DND-41 (cell line): ENCODE data around the gene ZBTB1.

Experiments used
- ATAC-seq: fragments of 200-7000 bp; cut with Tn5 transposase; 3 replicates; pipeline ENCODE4 v1.9.1; 2021; ENCODE audit warnings: low read depth; ENCODE audit not compliant: insufficient read depth
- DNase-seq: peaks from one replicate; pipeline ENCODE4 v3.0.0-alpha.2; 2020
- H2AFZ ChIP-seq: 2 replicates; pipeline ENCODE4 v1.6.0; 2012; ENCODE audit warnings: low read depth, low read length
- H3K27ac ChIP-seq: 2 replicates; pipeline ENCODE4 v1.5.1; 2012; ENCODE audit warnings: low read length, inconsistent platforms
- H3K27me3 ChIP-seq: fragments of 200-600 bp; sonication (generic); 2 replicates; pipeline ENCODE4 v1.6.0; 2012; ENCODE audit warnings: low read length, mild to moderate bottlenecking, inconsistent platforms; ENCODE audit not compliant: insufficient read depth, poor library complexity
- H3K36me3 ChIP-seq: 2 replicates; pipeline ENCODE4 v1.5.1; 2012; ENCODE audit warnings: low read length, inconsistent platforms; ENCODE audit not compliant: insufficient read depth
- H3K4me1 ChIP-seq: 2 replicates; pipeline ENCODE4 v1.5.1; 2012; ENCODE audit warnings: mild to moderate bottlenecking, low read length; ENCODE audit not compliant: insufficient read depth
- H3K4me2 ChIP-seq: 2 replicates; pipeline ENCODE4 v1.6.0; 2012; ENCODE audit warnings: mild to moderate bottlenecking, moderate library complexity, low read length, inconsistent platforms; ENCODE audit not compliant: insufficient read depth
- H3K4me3 ChIP-seq, 2 experiments: fragments of 200-600 bp in 1 of 2; shearing (Covaris generic) in 1 of 2; 2 replicates each; pipeline ENCODE4 v1.5.1; 2012 to 2016; ENCODE audit warnings: inconsistent platforms in 2 of 2, low read length in 2 of 2, mild to moderate bottlenecking in 2 of 2, low read depth in 1 of 2, moderate library complexity in 1 of 2
- H3K79me2 ChIP-seq: 2 replicates; pipeline ENCODE4 v1.6.0; 2012; ENCODE audit warnings: low read length, inconsistent platforms; ENCODE audit not compliant: insufficient read depth
- H3K9ac ChIP-seq: 2 replicates; pipeline ENCODE4 v1.6.0; 2012; ENCODE audit warnings: low read depth, mild to moderate bottlenecking, inconsistent platforms, low read length, moderate library complexity
- H3K9me3 ChIP-seq: 2 replicates; pipeline ENCODE4 v1.5.1; 2012; ENCODE audit warnings: low read length, moderate library complexity, mild to moderate bottlenecking, inconsistent platforms; ENCODE audit not compliant: insufficient read depth, severe bottlenecking
- H4K20me1 ChIP-seq: 2 replicates; pipeline ENCODE4 v1.6.0; 2012; ENCODE audit warnings: low read length; ENCODE audit not compliant: insufficient read depth
- EZH2 ChIP-seq: IDR thresholded peaks from 3 replicates; pipeline ENCODE4 v1.6.1; 2012; ENCODE audit warnings: borderline replicate concordance, low read depth, mild to moderate bottlenecking, moderate library complexity, low read length, inconsistent platforms; ENCODE audit not compliant: severe bottlenecking
- TF ChIP-seq, protein P1 (sequence below): IDR thresholded peaks from 2 replicates; pipeline ENCODE4 v1.5.1; 2012; ENCODE audit warnings: borderline replicate concordance, low read length, moderate library complexity, mild to moderate bottlenecking; ENCODE audit not compliant: poor library complexity, severe bottlenecking; ENCODE audit errors: extremely low read depth

ZBTB1 gene

DNA sequence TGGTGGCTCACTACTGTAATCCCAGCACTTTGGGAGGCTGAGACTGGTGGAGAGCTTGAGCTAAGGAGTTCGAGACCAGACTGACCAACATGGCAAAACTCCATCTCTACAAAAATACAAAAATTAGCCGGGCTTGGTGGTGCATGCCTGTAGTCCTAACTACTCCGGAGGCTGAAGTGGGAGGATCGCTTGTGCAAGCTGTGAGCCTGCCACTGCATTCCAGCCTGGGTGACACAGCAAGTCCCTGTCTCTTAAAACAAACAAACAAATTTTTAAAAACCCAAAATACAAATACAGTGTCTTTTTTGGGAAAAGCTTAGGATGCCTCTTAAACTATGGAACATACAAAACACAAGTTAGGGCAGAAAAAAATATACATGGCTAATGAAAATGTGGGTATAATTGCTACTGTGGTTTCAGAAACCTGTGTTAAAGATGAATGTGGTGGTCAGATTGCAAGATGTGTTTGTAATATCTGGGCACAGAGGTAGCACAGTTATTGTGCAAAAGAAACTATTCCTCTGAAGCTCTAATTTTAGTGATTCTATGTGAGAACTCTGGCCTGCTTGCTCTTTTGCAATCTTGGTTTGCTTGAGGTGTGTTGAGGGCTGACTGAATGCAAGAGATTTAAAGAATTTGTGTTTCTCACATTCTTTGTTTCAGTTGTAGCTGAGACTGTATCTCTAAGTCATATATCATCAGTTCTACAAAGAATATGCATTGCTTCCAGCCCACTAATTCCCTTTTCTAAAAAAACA is 32.1 kb downstream of the ZBTB1 start:
- Histone ChIP-seq H3K27ac (no peak overlapping the region), H3K4me2 (no peak overlapping the region)
- ATAC-seq = no peak

GRCh38 chr14:64540208-64541202 is 35.9 kb downstream of the ZBTB1 start, which contains the start of gene HSPA2:
HSPA2 (plus strand) TSS chr14:64540741; CDS start chr14:64540850, 109 bp downstream.
- no peaks in the 10 kb centered on the region for H3K4me1 ChIP-seq
- no peak within 1 kb of the TSS for H3K4me2 ChIP-seq
- H4K20me1 ChIP-seq = no peaks in the 10 kb centered on the region
- no peak within 1 kb of the TSS for H3K4me3 ChIP-seq
- H3K79me2 ChIP-seq = no peaks in the 10 kb centered on the region
- no peak within 1 kb of the TSS for H3K27ac ChIP-seq
- DNase-seq (no peak), ATAC-seq (no peak)
- H3K9ac ChIP-seq = no peak within 1 kb of the TSS
- no peak within 1 kb of the TSS for H2AFZ ChIP-seq
- H3K36me3 ChIP-seq = no peaks in the 10 kb centered on the region
- H3K9me3 ChIP-seq = no peaks in the 10 kb centered on the region
- no peak for TF ChIP-seq EZH2
- TF ChIP-seq, protein P1, sequence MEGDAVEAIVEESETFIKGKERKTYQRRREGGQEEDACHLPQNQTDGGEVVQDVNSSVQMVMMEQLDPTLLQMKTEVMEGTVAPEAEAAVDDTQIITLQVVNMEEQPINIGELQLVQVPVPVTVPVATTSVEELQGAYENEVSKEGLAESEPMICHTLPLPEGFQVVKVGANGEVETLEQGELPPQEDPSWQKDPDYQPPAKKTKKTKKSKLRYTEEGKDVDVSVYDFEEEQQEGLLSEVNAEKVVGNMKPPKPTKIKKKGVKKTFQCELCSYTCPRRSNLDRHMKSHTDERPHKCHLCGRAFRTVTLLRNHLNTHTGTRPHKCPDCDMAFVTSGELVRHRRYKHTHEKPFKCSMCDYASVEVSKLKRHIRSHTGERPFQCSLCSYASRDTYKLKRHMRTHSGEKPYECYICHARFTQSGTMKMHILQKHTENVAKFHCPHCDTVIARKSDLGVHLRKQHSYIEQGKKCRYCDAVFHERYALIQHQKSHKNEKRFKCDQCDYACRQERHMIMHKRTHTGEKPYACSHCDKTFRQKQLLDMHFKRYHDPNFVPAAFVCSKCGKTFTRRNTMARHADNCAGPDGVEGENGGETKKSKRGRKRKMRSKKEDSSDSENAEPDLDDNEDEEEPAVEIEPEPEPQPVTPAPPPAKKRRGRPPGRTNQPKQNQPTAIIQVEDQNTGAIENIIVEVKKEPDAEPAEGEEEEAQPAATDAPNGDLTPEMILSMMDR = no peak
- no peaks in the 10 kb centered on the region for H3K27me3 ChIP-seq

More for the DNA sequence above, 32.1 kb downstream of the ZBTB1 start:
- TF ChIP-seq, protein P1 = no peak
- TF ChIP-seq EZH2 = no peak
- no peak overlapping the region for H3K4me3 ChIP-seq
- H3K79me2 ChIP-seq = no peaks in the 10 kb centered on the region
- H4K20me1 ChIP-seq = no peaks in the 10 kb centered on the region
- H3K36me3 ChIP-seq = no peaks in the 10 kb centered on the region
- no peak for DNase-seq
- no peak overlapping the region for H3K9ac ChIP-seq
- H3K4me1 ChIP-seq = no peaks in the 10 kb centered on the region
- H2AFZ ChIP-seq = no peak overlapping the region
- no peaks in the 10 kb centered on the region for H3K9me3 ChIP-seq
- H3K27me3 ChIP-seq = no peaks in the 10 kb centered on the region

DNA sequence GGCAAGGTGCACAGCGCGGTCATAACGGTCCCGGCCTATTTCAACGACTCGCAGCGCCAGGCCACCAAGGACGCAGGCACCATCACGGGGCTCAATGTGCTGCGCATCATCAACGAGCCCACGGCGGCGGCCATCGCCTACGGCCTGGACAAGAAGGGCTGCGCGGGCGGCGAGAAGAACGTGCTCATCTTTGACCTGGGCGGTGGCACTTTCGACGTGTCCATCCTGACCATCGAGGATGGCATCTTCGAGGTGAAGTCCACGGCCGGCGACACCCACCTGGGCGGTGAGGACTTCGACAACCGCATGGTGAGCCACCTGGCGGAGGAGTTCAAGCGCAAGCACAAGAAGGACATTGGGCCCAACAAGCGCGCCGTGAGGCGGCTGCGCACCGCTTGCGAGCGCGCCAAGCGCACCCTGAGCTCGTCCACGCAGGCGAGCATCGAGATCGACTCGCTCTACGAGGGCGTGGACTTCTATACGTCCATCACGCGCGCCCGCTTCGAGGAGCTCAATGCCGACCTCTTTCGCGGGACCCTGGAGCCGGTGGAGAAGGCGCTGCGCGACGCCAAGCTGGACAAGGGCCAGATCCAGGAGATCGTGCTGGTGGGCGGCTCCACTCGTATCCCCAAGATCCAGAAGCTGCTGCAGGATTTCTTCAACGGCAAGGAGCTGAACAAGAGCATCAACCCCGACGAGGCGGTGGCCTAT is 36.8 kb downstream of the ZBTB1 start:
- no peak overlapping the region for H3K4me3 ChIP-seq
- H3K4me2 ChIP-seq = no peak overlapping the region

More for the DNA sequence above, 36.8 kb downstream of the ZBTB1 start:
- no peak overlapping the region for H3K9ac ChIP-seq
- no peak for TF ChIP-seq EZH2
- TF ChIP-seq, protein P1 = no peak
- H3K27ac ChIP-seq = no peak overlapping the region
- no peak overlapping the region for H2AFZ ChIP-seq
- H3K27me3 ChIP-seq = no peaks in the 10 kb centered on the region
- no peaks in the 10 kb centered on the region for H3K4me1 ChIP-seq
- no peak for DNase-seq
- no peaks in the 10 kb centered on the region for H3K79me2 ChIP-seq
- H3K9me3 ChIP-seq = no peaks in the 10 kb centered on the region
- H3K36me3 ChIP-seq = no peaks in the 10 kb centered on the region
- ATAC-seq = no peak
- H4K20me1 ChIP-seq = no peaks in the 10 kb centered on the region
